Stomach (tissue), 4 donors: ENCODE data around the gene PRR20E.
"Not testable (repeated sequence)": the region's sequence is repeated elsewhere in the genome, so short reads cannot be mapped to it uniquely, and the experiment has no call there.

Experiments used
- CTCF ChIP-seq, 7 experiments: fragments of 450-650 bp in 4 of 7; fragments of 200-600 bp in 3 of 7; sonication (generic) in 3 of 7; IDR thresholded peaks; one replicate each; pipeline ENCODE4 v1.5.1; 2016 to 2019; ENCODE audit warnings: antibody characterized with exemption in 7 of 7, control low read depth in 2 of 7, mild to moderate bottlenecking in 1 of 7
- POLR2A ChIP-seq, 4 donors: fragments of 450-650 bp; IDR thresholded peaks; one replicate each; pipeline ENCODE4 v1.6.1; 2016; ENCODE audit warnings: antibody characterized with exemption in 4 of 4, control low read depth in 2 of 4, mild to moderate bottlenecking in 1 of 4, moderate library complexity in 1 of 4
- POLR2AphosphoS5 ChIP-seq, 3 donors: sonication (generic); formaldehyde crosslinking; IDR thresholded peaks; one replicate each; pipeline ENCODE4 v1.6.1; 2016; ENCODE audit warnings: antibody characterized with exemption in 3 of 3

- TF ChIP-seq POLR2AphosphoS5, CTCF, POLR2A (IDR thresholded peaks at IDR 0.05): not testable (repeated sequence)
Observed at GRCh38 chr13:57139781-57140180, 27.2 kb upstream of the PRR20E start.
